ENCODE data around the gene DAPK1.

The DAPK1 gene

GRCh38 chr9:87519461-87519860 is 21.8 kb downstream of the DAPK1 start:
- DNase-seq: no peak

- no peak for DNase-seq
Measured at GRCh38 chr9:87520172-87520683, 22.6 kb downstream of the DAPK1 start.

DNA sequence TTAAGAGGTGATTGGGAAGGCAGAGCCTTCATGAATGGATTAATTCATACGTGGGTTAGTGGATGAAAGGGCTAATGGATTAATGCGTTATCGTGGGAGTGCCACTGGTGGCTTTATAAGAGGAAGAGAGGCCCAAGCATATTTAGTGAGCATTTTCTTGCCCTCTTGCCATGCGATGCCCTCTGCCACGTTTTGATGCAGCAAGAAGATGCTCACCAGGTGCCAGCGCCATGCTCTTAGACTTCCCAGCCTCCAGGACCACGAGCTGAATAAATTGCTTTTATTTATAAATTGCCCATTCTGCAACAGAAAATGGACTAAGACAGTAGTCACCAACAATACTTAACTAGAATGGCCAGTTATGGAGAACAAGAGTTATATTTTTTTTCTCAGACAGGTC is 24.2 kb downstream of the DAPK1 start:
- DNase-seq: no peak

DNA sequence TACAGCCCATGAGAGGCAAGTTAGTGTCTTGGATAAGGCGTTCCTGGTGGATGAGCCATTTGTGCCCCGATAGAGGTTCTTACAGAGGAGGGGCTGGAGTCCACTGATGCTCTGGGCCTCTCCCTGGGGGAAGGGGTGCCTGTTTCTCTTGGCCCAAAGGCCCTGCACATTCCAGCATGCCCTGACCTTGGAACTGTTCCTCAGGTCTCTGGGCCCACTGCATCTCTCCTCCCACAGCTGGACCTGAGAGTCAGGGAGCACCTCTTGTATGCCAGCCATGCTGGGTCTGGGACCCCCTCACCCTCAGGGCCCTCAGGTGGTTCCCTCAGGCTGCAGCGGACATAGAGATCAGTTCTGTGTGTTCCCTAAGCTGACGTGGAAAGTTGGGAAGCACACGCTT is 26.4 kb downstream of the DAPK1 start:
- DNase-seq: no peak

- no peak for DNase-seq
Measured at GRCh38 chr9:87525546-87526303, 28.1 kb downstream of the DAPK1 start.

DNA sequence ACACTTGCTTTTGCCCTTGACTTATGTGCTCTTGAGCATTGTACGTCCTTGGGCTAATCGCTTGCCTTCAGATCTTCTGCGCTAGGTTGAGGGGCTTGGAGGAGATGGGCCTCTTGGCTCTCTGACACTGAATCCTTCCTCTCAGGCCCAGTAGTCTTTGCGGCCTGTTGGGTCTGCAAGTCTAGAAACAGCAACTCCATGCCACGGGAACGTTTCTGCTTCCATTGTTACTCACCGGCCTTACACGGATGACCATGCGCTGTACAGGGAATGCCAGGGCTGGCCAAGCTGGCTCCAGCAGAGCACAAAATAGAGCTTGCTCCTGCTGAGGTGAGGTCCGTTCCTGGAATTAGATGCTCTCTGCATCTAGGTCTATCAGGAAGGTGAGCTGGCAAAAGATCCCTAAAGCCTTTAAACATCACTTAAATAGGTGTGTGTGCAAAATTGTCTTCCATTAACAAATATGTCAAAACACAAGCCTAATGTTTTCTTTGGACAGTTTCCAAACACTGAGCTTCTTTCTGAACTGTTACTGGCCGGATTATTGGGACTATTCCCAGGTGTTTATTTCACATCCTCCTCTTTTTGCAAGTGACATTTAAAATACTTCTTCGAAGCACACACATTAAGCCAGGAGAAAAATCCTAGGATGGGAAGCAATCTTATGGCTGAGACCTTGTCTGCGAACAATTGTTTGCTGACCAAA is 29.7 kb downstream of the DAPK1 start:
- no peak for DNase-seq

DNA sequence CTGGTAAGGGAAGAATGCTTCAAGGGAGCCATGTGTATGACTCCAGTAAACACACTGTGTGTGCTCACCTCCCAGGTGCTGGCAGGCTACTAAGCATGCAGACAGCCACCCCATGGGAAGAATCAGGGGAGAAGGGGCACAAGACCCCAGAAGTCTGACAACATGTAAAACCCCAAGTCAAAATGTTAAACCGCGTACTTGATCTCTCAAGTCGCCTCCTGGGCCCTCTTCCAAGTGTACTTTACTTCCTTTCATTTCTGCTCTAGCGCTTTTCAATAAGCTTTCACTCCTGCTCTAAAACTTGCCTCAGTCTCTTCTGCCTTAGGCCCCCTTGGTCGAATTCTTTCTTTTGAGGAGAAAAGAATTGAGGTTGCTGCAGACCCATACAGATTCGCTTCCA is 31.3 kb downstream of the DAPK1 start:
- DNase-seq: no peak

DNA sequence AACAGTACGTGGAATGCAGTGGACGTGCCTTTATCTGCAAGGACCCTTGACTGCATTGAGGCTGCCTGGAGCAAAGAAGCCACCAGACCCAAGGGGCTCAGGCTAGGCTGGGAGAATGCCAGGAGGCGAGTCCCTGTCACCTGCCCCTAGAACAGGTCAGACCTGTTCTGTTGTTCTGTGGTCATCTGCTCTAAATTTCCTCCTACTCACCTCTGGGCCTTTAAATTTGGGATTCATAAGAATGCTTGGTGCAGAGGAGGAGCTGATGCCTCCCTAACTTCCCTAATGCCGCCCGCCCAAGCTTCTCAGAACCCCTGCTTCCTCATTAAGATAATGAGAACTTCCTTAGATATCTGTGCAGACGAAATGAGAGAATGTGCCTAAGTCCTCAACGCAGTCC is 32.0 kb downstream of the DAPK1 start:
- DNase-seq: no peak

GRCh38 chr9:87530716-87531115 is 33.0 kb downstream of the DAPK1 start:
- no peak for DNase-seq

- DNase-seq: no peak
Measured at GRCh38 chr9:87531370-87532295, 34.0 kb downstream of the DAPK1 start.

DNA sequence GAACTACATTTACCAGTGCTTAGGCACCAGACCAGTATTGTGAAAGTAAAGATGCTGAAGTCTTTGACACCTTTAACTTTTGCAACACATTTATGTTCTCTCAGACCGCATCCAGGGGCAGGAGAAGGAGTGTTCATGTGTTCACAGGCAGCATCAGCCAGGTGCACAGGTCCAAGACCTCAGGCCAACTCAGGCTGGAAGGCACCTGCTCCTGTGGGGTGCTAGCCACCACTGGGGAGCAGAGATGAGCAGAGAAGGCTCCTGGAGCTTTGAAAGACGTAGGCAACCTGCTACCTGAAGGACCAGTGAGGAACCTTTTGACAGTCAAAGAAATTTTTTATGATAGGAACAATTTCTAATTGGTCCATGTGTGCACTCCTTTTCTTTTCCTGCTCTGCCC is 35.6 kb downstream of the DAPK1 start:
- DNase-seq: no peak

- no peak for DNase-seq
Measured at GRCh38 chr9:87534036-87534435, 36.4 kb downstream of the DAPK1 start.

DNA sequence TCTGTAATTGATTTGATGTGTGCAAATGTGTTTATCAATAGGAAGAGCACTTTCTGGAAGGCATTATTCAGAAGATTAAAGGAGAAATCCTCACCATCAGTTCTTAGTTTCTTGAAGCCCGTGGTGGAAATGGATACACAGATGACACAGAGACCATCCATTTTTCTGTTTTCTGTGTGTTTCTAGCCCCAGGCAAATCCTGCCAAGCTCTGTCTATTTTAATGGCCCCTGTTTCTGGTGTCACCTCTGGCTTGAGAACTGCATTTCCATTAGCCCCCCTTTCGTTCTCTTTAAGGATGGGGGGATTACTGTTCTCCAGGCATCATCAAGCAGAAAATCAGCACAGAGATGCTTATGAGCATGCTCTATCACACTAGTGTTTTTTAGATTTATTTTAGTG is 37.3 kb downstream of the DAPK1 start:
- no peak for DNase-seq

- DNase-seq: no peak
Measured at GRCh38 chr9:87535817-87536539, 38.3 kb downstream of the DAPK1 start.

DNA sequence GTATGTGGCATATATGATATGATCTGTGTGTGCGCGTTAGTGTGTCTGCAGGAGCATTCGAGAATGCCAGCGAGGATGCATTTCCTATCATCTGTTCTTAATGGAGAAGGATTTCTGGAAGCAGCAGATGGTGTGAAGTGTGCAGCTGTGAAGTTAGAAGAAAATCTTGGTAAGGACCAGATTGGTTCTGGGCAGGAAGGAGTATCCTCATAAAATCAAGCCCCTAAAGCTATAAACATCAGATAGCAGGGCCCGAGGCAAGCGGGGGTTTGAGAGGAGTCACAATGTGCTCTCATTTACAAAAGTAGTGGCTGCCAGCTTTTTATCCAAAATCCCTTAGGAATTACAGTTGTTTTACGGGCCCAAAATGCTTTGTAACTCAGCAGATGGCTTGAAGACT is 40.0 kb downstream of the DAPK1 start:
- no peak for DNase-seq

- DNase-seq: no peak
Measured at GRCh38 chr9:87540444-87541105, 42.9 kb downstream of the DAPK1 start.

DNA sequence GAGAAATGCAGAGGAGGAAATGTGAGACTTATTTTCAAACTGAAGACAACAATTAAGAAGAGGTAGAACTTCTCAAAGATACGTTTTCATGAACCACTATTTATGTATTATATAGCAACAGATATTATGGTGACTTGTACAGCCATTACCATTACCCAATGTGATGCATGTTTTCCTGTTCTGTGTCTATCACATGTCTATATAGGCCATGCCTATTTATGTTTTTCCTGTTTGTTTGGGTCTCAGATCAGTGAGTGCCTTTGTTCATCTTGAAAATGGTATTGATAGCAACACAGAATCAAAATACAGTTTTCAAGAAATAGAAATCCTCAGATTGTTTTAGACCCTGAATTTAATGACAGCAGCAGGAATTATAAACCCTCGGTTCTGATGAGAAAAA is 44.0 kb downstream of the DAPK1 start:
- no peak for DNase-seq

DNA sequence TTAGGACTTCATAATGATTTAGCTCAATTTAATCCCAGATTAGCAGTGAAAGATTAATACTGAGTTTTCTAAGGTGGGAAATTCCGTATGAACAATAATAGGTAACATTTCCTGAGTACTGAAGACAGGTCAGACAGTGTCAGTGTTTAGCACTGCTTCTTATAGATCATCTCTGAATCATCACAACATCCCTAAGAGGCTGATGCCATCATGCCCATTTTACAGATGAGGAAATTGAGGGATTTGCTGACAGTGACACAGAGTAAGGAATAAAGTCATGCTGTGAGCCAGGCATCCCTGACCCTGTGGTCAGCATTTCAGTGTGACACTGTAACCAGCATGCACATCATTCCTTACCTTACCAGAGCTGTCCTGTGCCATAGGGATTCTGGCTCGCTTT is 44.5 kb downstream of the DAPK1 start:
- DNase-seq: no peak

- DNase-seq: no peak
Measured at GRCh38 chr9:87543251-87543650, 45.6 kb downstream of the DAPK1 start.

DNA sequence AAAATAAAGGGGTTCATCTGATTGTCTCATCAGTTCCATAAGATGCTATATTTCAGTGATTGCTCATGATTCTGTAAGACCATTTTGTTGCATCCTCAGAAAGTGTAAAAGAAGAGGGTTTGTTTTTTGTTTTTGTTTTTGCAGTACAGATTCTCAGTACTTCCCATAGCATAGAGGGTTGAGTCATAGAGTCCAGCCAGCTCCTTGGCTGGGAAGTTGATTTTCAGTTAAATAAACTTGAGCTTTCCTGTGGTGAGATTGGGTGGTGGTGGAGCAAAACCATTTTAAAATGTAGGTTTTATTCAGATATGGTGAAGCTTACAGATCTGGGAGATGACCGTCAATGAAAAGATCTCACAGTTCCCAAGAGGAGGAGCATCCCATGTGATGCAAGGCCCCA is 48.2 kb downstream of the DAPK1 start:
- no peak for DNase-seq

- DNase-seq: no peak
Measured at GRCh38 chr9:87546704-87547103, 49.0 kb downstream of the DAPK1 start.

GRCh38 chr9:87547671-87548081 is 50.0 kb downstream of the DAPK1 start:
- DNase-seq: no peak
